ENCODE data around the gene CDH10. TPM values are rescaled to one million over a fixed set of nuclear protein-coding genes. Genes with fewer than 3 reads are reported as not detected.

Gene CDH10
- total RNA-seq (not detected), polyA plus RNA-seq (not detected)

GRCh38 chr5:24644761-24645160 is at the start of gene CDH10:
CDH10 (minus strand) TSS chr5:24644978; CDS start chr5:24593490, 51,488 bp downstream.
- Mint-ChIP-seq H3K27ac (no peak within 1 kb of the TSS), H3K4me3 (no peak within 1 kb of the TSS), H3K36me3 (no peaks in the 10 kb centered on the region), H3K9me3 (peaks cover 0 to 24% (median 9%) of the 10 kb centered on the region in 5 donors), H3K27me3 (no peaks in the 10 kb centered on the region), H3K4me1 (no peaks in the 10 kb centered on the region)
- ChIA-PET CTCF (no interaction called here), POLR2A (no interaction called here)
- H3K27ac ChIP-seq (ENCODE audit: low read depth, low read length): no peak within 1 kb of the TSS
- no peak for DNase-seq
- no peaks in the 10 kb centered on the region for H3K36me3 ChIP-seq (ENCODE audit: insufficient read depth, low read length)
- no peaks in the 10 kb centered on the region for H3K4me1 ChIP-seq (ENCODE audit: insufficient read depth, low read length)
- no peaks in the 10 kb centered on the region for H3K27me3 ChIP-seq (ENCODE audit: insufficient read depth, low read length, poor library complexity, severe bottlenecking)
- H3K4me3 ChIP-seq (ENCODE audit: low read length): no peak within 1 kb of the TSS
- no peaks in the 10 kb centered on the region for H3K9me3 ChIP-seq (ENCODE audit: low read length)

- Mint-ChIP-seq H3K36me3 (no peaks in the 10 kb centered on the region), H3K27ac (no peak overlapping the region), H3K4me1 (no peaks in the 10 kb centered on the region), H3K4me3 (no peak overlapping the region), H3K9me3 (peaks cover 11 to 36% (median 28%) of the 10 kb centered on the region in 5 donors), H3K27me3 (no peaks in the 10 kb centered on the region)
- Histone ChIP-seq H3K4me1 (ENCODE audit: insufficient read depth, low read length) (no peaks in the 10 kb centered on the region), H3K27me3 (ENCODE audit: insufficient read depth, low read length, poor library complexity, severe bottlenecking) (no peaks in the 10 kb centered on the region), H3K27ac (ENCODE audit: low read depth, low read length) (no peak overlapping the region), H3K36me3 (ENCODE audit: insufficient read depth, low read length) (no peaks in the 10 kb centered on the region), H3K9me3 (ENCODE audit: low read length) (no peaks in the 10 kb centered on the region), H3K4me3 (ENCODE audit: low read length) (no peak overlapping the region)
- DNase-seq: no peak
- ChIA-PET CTCF (no interaction called here), POLR2A (no interaction called here)
These were observed 48.8 kb upstream of the CDH10 start for GRCh38 chr5:24693609-24694008.

- no peak overlapping the region for H3K4me3 ChIP-seq (ENCODE audit: low read length)
- Mint-ChIP-seq H3K36me3 (no peaks in the 10 kb centered on the region), H3K4me1 (no peaks in the 10 kb centered on the region), H3K27me3 (no peaks in the 10 kb centered on the region), H3K4me3 (no peak overlapping the region), H3K9me3 (peaks cover 7 to 32% (median 23%) of the 10 kb centered on the region in 5 donors), H3K27ac (no peak overlapping the region)
- H3K4me1 ChIP-seq (ENCODE audit: insufficient read depth, low read length): no peaks in the 10 kb centered on the region
- no peak overlapping the region for H3K27ac ChIP-seq (ENCODE audit: low read depth, low read length)
- ChIA-PET POLR2A (no interaction called here), CTCF (no interaction called here)
- no peaks in the 10 kb centered on the region for H3K9me3 ChIP-seq (ENCODE audit: low read length)
- H3K27me3 ChIP-seq (ENCODE audit: insufficient read depth, low read length, poor library complexity, severe bottlenecking): no peaks in the 10 kb centered on the region
- no peak for DNase-seq
- no peaks in the 10 kb centered on the region for H3K36me3 ChIP-seq (ENCODE audit: insufficient read depth, low read length)
These were observed 46.3 kb upstream of the CDH10 start for GRCh38 chr5:24691074-24691473.

GRCh38 chr5:24681106-24681505 is 36.3 kb upstream of the CDH10 start:
- H3K36me3 Mint-ChIP-seq: no peaks in the 10 kb centered on the region
- no peaks in the 10 kb centered on the region for H3K4me1 Mint-ChIP-seq
- ChIA-PET POLR2A (no interaction called here), CTCF (no interaction called here)
- Histone ChIP-seq H3K9me3 (ENCODE audit: low read length) (no peaks in the 10 kb centered on the region), H3K27me3 (ENCODE audit: insufficient read depth, low read length, poor library complexity, severe bottlenecking) (no peaks in the 10 kb centered on the region), H3K27ac (ENCODE audit: low read depth, low read length) (no peak overlapping the region), H3K36me3 (ENCODE audit: insufficient read depth, low read length) (no peaks in the 10 kb centered on the region), H3K4me1 (ENCODE audit: insufficient read depth, low read length) (no peaks in the 10 kb centered on the region), H3K4me3 (ENCODE audit: low read length) (no peak overlapping the region)
- H3K4me3 Mint-ChIP-seq: no peak overlapping the region
- no peaks in the 10 kb centered on the region for H3K27me3 Mint-ChIP-seq
- H3K9me3 Mint-ChIP-seq: peaks cover 0 to 44% (median 8%) of the 10 kb centered on the region in 5 donors
- H3K27ac Mint-ChIP-seq: no peak overlapping the region
- no peak for DNase-seq

GRCh38 chr5:24668050-24668449 is 23.3 kb upstream of the CDH10 start:
- Histone ChIP-seq H3K27ac (ENCODE audit: low read depth, low read length) (no peak overlapping the region), H3K4me3 (ENCODE audit: low read length) (no peak overlapping the region), H3K9me3 (ENCODE audit: low read length) (no peaks in the 10 kb centered on the region), H3K36me3 (ENCODE audit: insufficient read depth, low read length) (no peaks in the 10 kb centered on the region), H3K4me1 (ENCODE audit: insufficient read depth, low read length) (no peaks in the 10 kb centered on the region), H3K27me3 (ENCODE audit: insufficient read depth, low read length, poor library complexity, severe bottlenecking) (no peaks in the 10 kb centered on the region)
- DNase-seq: no peak
- no peaks in the 10 kb centered on the region for H3K4me1 Mint-ChIP-seq
- CTCF ChIA-PET: no interaction called here
- no peak overlapping the region for H3K27ac Mint-ChIP-seq
- H3K27me3 Mint-ChIP-seq: peaks cover 0 to 2% of the 10 kb centered on the region in 2 donors
- H3K36me3 Mint-ChIP-seq: no peaks in the 10 kb centered on the region
- POLR2A ChIA-PET: no interaction called here
- peaks cover 2 to 23% (median 13%) of the 10 kb centered on the region in 5 donors for H3K9me3 Mint-ChIP-seq
- H3K4me3 Mint-ChIP-seq: no peak overlapping the region

- Histone ChIP-seq H3K27me3 (ENCODE audit: insufficient read depth, low read length, poor library complexity, severe bottlenecking) (no peaks in the 10 kb centered on the region), H3K9me3 (ENCODE audit: low read length) (no peaks in the 10 kb centered on the region), H3K4me1 (ENCODE audit: insufficient read depth, low read length) (no peaks in the 10 kb centered on the region), H3K27ac (ENCODE audit: low read depth, low read length) (no peak overlapping the region), H3K4me3 (ENCODE audit: low read length) (no peak overlapping the region), H3K36me3 (ENCODE audit: insufficient read depth, low read length) (no peaks in the 10 kb centered on the region)
- CTCF ChIA-PET: no interaction called here
- Mint-ChIP-seq H3K27me3 (no peaks in the 10 kb centered on the region), H3K4me3 (no peak overlapping the region), H3K27ac (no peak overlapping the region), H3K36me3 (no peaks in the 10 kb centered on the region), H3K4me1 (no peaks in the 10 kb centered on the region), H3K9me3 (peaks cover 0 to 24% (median 6%) of the 10 kb centered on the region in 5 donors)
- DNase-seq: no peak
- POLR2A ChIA-PET: no interaction called here
These were observed 4.8 kb upstream of the CDH10 start for GRCh38 chr5:24649531-24649930.

- CTCF ChIA-PET: no interaction called here
- Histone ChIP-seq H3K4me1 (ENCODE audit: insufficient read depth, low read length) (no peaks in the 10 kb centered on the region), H3K27ac (ENCODE audit: low read depth, low read length) (no peak overlapping the region), H3K4me3 (ENCODE audit: low read length) (no peak overlapping the region), H3K9me3 (ENCODE audit: low read length) (no peaks in the 10 kb centered on the region), H3K36me3 (ENCODE audit: insufficient read depth, low read length) (no peaks in the 10 kb centered on the region), H3K27me3 (ENCODE audit: insufficient read depth, low read length, poor library complexity, severe bottlenecking) (no peaks in the 10 kb centered on the region)
- POLR2A ChIA-PET: no interaction called here
- no peak overlapping the region for H3K27ac Mint-ChIP-seq
- no peaks in the 10 kb centered on the region for H3K36me3 Mint-ChIP-seq
- DNase-seq: no peak
- peaks cover 0 to 16% (median 9%) of the 10 kb centered on the region in 5 donors for H3K9me3 Mint-ChIP-seq
- H3K4me1 Mint-ChIP-seq: no peaks in the 10 kb centered on the region
- H3K27me3 Mint-ChIP-seq: no peaks in the 10 kb centered on the region
- no peak overlapping the region for H3K4me3 Mint-ChIP-seq
These were observed 2.1 kb upstream of the CDH10 start for GRCh38 chr5:24646915-24647314.

- Histone ChIP-seq H3K4me1 (ENCODE audit: insufficient read depth, low read length) (no peaks in the 10 kb centered on the region), H3K9me3 (ENCODE audit: low read length) (no peaks in the 10 kb centered on the region), H3K27me3 (ENCODE audit: insufficient read depth, low read length, poor library complexity, severe bottlenecking) (no peaks in the 10 kb centered on the region), H3K4me3 (ENCODE audit: low read length) (no peak overlapping the region), H3K36me3 (ENCODE audit: insufficient read depth, low read length) (no peaks in the 10 kb centered on the region), H3K27ac (ENCODE audit: low read depth, low read length) (no peak overlapping the region)
- H3K27me3 Mint-ChIP-seq: no peaks in the 10 kb centered on the region
- no peak overlapping the region for H3K4me3 Mint-ChIP-seq
- ChIA-PET POLR2A (no interaction called here), CTCF (no interaction called here)
- H3K4me1 Mint-ChIP-seq: no peaks in the 10 kb centered on the region
- H3K36me3 Mint-ChIP-seq: no peaks in the 10 kb centered on the region
- peaks cover 0 to 17% (median 9%) of the 10 kb centered on the region in 5 donors for H3K9me3 Mint-ChIP-seq
- H3K27ac Mint-ChIP-seq: no peak overlapping the region
- no peak for DNase-seq
These were observed 705 bp upstream of the CDH10 start for GRCh38 chr5:24645483-24645882.

- no peaks in the 10 kb centered on the region for H3K36me3 ChIP-seq (ENCODE audit: insufficient read depth, low read length)
- H3K4me3 Mint-ChIP-seq: no peak overlapping the region
- no peaks in the 10 kb centered on the region for H3K9me3 ChIP-seq (ENCODE audit: low read length)
- no peak overlapping the region for H3K4me3 ChIP-seq (ENCODE audit: low read length)
- DNase-seq: no peak
- no peak overlapping the region for H3K27ac Mint-ChIP-seq
- ChIA-PET POLR2A (no interaction called here), CTCF (no interaction called here)
- peaks cover 0 to 29% (median 8%) of the 10 kb centered on the region in 5 donors for H3K9me3 Mint-ChIP-seq
- H3K36me3 Mint-ChIP-seq: no peaks in the 10 kb centered on the region
- no peak overlapping the region for H3K27ac ChIP-seq (ENCODE audit: low read depth, low read length)
- no peaks in the 10 kb centered on the region for H3K4me1 ChIP-seq (ENCODE audit: insufficient read depth, low read length)
- no peaks in the 10 kb centered on the region for H3K27me3 ChIP-seq (ENCODE audit: insufficient read depth, low read length, poor library complexity, severe bottlenecking)
- H3K4me1 Mint-ChIP-seq: no peaks in the 10 kb centered on the region
- H3K27me3 Mint-ChIP-seq: no peaks in the 10 kb centered on the region
These were observed 898 bp downstream of the CDH10 start for GRCh38 chr5:24643880-24644279.

All from CD8-positive, alpha-beta memory T cell (primary cell).